ENCODE results near the gene TMEM203. TPM values are rescaled to one million over a fixed set of nuclear protein-coding genes. Genes with fewer than 3 reads are reported as not detected.

TMEM203 gene
- polyA plus RNA-seq, 1 donor (not counting 4 experiments of a cell fraction or from before 2014, with no cell fraction given) = 29.2 TPM

- H3K9me1 ChIP-seq (ENCODE audit: control insufficient read depth, extremely low read depth, insufficient read depth, low read length) = no peaks in the 10 kb centered on the region
- peaks cover 18 to 21% of the 10 kb centered on the region in 2 experiments for H3K36me3 ChIP-seq (ENCODE audit: control insufficient read depth in 2 of 2, extremely low read depth in 1 of 2, insufficient read depth in 2 of 2, low read length in 2 of 2)
- no peak for DNase-seq (ENCODE audit: low read depth, low spot score)
- no peak for FAIRE-seq
- no peak overlapping the region for H2AFZ ChIP-seq (ENCODE audit: control insufficient read depth, low read length)
- H3K27ac ChIP-seq (ENCODE audit: control insufficient read depth, insufficient read depth, low read length) = no peak overlapping the region
- peaks cover 25% of the 10 kb centered on the region for H3K79me2 ChIP-seq (ENCODE audit: control insufficient read depth, insufficient read depth, low read length)
- no peaks in the 10 kb centered on the region for H4K20me1 ChIP-seq (ENCODE audit: control insufficient read depth, extremely low read depth, insufficient read depth, low read length)
- H3K4me3 ChIP-seq (ENCODE audit: control insufficient read depth in 2 of 3, extremely low read depth in 1 of 3, insufficient read depth in 2 of 3, low read depth in 1 of 3, low read length in 3 of 3) = no peak overlapping the region
- H3K9ac ChIP-seq (ENCODE audit: control insufficient read depth, extremely low read depth, insufficient read depth, low read length) = no peak overlapping the region
- no peak overlapping the region for H3K4me2 ChIP-seq (ENCODE audit: control insufficient read depth, extremely low read depth, insufficient read depth, low read depth, low read length)
- TF ChIP-seq EZH2 (IDR thresholded peaks at IDR 0.05; ENCODE audit: low read length) (no peak), CTCF (optimal IDR thresholded peaks at IDR 0.05 in 1 of 3, IDR thresholded peaks at IDR 0.05 in 1 of 3, conservative IDR thresholded peaks at IDR 0.05 in 1 of 3; ENCODE audit: extremely low read depth in 1 of 3, insufficient read depth in 2 of 3, low read length in 3 of 3) (no peak)
- dilution Hi-C loops (cut with MboI; ENCODE audit: extremely low pct_ligation_motif_present, low sequenced_read_pairs) = no loop called here
- H3K9me3 ChIP-seq (ENCODE audit: control insufficient read depth, low read depth, low read length) = no peaks in the 10 kb centered on the region
- peaks cover 12% of the 10 kb centered on the region for H3K4me1 ChIP-seq (ENCODE audit: control insufficient read depth, extremely low read depth, insufficient read depth, low read length)
- no peaks in the 10 kb centered on the region for H3K27me3 ChIP-seq (ENCODE audit: control insufficient read depth, extremely low read depth, insufficient read depth, low read length)
These were observed 22.6 kb downstream of the TMEM203 start for GRCh38 chr9:137182836-137183235.

- Histone ChIP-seq H3K4me3 (ENCODE audit: control insufficient read depth in 2 of 3, extremely low read depth in 1 of 3, insufficient read depth in 2 of 3, low read depth in 1 of 3, low read length in 3 of 3) (no peak overlapping the region), H2AFZ (ENCODE audit: control insufficient read depth, low read length) (no peak overlapping the region), H3K27me3 (ENCODE audit: control insufficient read depth, extremely low read depth, insufficient read depth, low read length) (no peaks in the 10 kb centered on the region), H3K4me1 (ENCODE audit: control insufficient read depth, extremely low read depth, insufficient read depth, low read length) (peaks cover under 1% of the 10 kb centered on the region), H3K4me2 (ENCODE audit: control insufficient read depth, extremely low read depth, insufficient read depth, low read depth, low read length) (no peak overlapping the region), H3K9me1 (ENCODE audit: control insufficient read depth, extremely low read depth, insufficient read depth, low read length) (no peaks in the 10 kb centered on the region), H4K20me1 (ENCODE audit: control insufficient read depth, extremely low read depth, insufficient read depth, low read length) (peaks cover 1% of the 10 kb centered on the region), H3K9me3 (ENCODE audit: control insufficient read depth, low read depth, low read length) (no peaks in the 10 kb centered on the region), H3K36me3 (ENCODE audit: control insufficient read depth in 2 of 2, extremely low read depth in 1 of 2, insufficient read depth in 2 of 2, low read length in 2 of 2) (peaks cover 18 to 21% of the 10 kb centered on the region in 2 experiments), H3K27ac (ENCODE audit: control insufficient read depth, insufficient read depth, low read length) (no peak overlapping the region), H3K9ac (ENCODE audit: control insufficient read depth, extremely low read depth, insufficient read depth, low read length) (no peak overlapping the region), H3K79me2 (ENCODE audit: control insufficient read depth, insufficient read depth, low read length) (peaks cover 13% of the 10 kb centered on the region)
- dilution Hi-C loops (cut with MboI; ENCODE audit: extremely low pct_ligation_motif_present, low sequenced_read_pairs) = no loop called here
- FAIRE-seq (no peak), DNase-seq (ENCODE audit: low read depth, low spot score) (no peak)
- TF ChIP-seq EZH2 (IDR thresholded peaks at IDR 0.05; ENCODE audit: low read length) = no peak
These were observed 23.8 kb downstream of the TMEM203 start for GRCh38 chr9:137181680-137182079.

GRCh38 chr9:137180491-137180890 lies 25.0 kb downstream of the TMEM203 start:
- no peaks in the 10 kb centered on the region for H3K9me3 ChIP-seq (ENCODE audit: control insufficient read depth, low read depth, low read length)
- dilution Hi-C loops (cut with MboI; ENCODE audit: extremely low pct_ligation_motif_present, low sequenced_read_pairs) = no loop called here
- no peak overlapping the region for H2AFZ ChIP-seq (ENCODE audit: control insufficient read depth, low read length)
- DNase-seq (ENCODE audit: low read depth, low spot score) = no peak
- TF ChIP-seq CTCF (optimal IDR thresholded peaks at IDR 0.05 in 1 of 3, IDR thresholded peaks at IDR 0.05 in 1 of 3, conservative IDR thresholded peaks at IDR 0.05 in 1 of 3; ENCODE audit: extremely low read depth in 1 of 3, insufficient read depth in 2 of 3, low read length in 3 of 3) = no peak
- TF ChIP-seq EZH2 (IDR thresholded peaks at IDR 0.05; ENCODE audit: low read length) = no peak
- no peaks in the 10 kb centered on the region for H3K9me1 ChIP-seq (ENCODE audit: control insufficient read depth, extremely low read depth, insufficient read depth, low read length)
- H3K4me3 ChIP-seq (ENCODE audit: control insufficient read depth in 2 of 3, extremely low read depth in 1 of 3, insufficient read depth in 2 of 3, low read depth in 1 of 3, low read length in 3 of 3) = no peak overlapping the region
- FAIRE-seq = no peak
- no peak overlapping the region for H3K9ac ChIP-seq (ENCODE audit: control insufficient read depth, extremely low read depth, insufficient read depth, low read length)
- H3K27ac ChIP-seq (ENCODE audit: control insufficient read depth, insufficient read depth, low read length) = no peak overlapping the region
- H3K79me2 ChIP-seq (ENCODE audit: control insufficient read depth, insufficient read depth, low read length) = peaks cover 1% of the 10 kb centered on the region
- no peaks in the 10 kb centered on the region for H3K4me1 ChIP-seq (ENCODE audit: control insufficient read depth, extremely low read depth, insufficient read depth, low read length)
- peaks cover 5% of the 10 kb centered on the region for H4K20me1 ChIP-seq (ENCODE audit: control insufficient read depth, extremely low read depth, insufficient read depth, low read length)
- no peak overlapping the region for H3K4me2 ChIP-seq (ENCODE audit: control insufficient read depth, extremely low read depth, insufficient read depth, low read depth, low read length)
- H3K36me3 ChIP-seq (ENCODE audit: control insufficient read depth in 2 of 2, extremely low read depth in 1 of 2, insufficient read depth in 2 of 2, low read length in 2 of 2) = peaks cover 15 to 17% of the 10 kb centered on the region in 2 experiments
- H3K27me3 ChIP-seq (ENCODE audit: control insufficient read depth, extremely low read depth, insufficient read depth, low read length) = peaks cover 1% of the 10 kb centered on the region

Measured in keratinocyte (primary cell).